NCI-H1092 (cell line): ENCODE data around the gene HOXD12.

ENCODE experiments used
- DNase-seq: peaks from one replicate; lab custom pipeline; 2025; lab: John Stamatoyannopoulos, UW

HOXD12 gene

GRCh38 chr2:176081376-176081836 lies 18.2 kb upstream of the HOXD12 start:
- no peak for DNase-seq

DNA sequence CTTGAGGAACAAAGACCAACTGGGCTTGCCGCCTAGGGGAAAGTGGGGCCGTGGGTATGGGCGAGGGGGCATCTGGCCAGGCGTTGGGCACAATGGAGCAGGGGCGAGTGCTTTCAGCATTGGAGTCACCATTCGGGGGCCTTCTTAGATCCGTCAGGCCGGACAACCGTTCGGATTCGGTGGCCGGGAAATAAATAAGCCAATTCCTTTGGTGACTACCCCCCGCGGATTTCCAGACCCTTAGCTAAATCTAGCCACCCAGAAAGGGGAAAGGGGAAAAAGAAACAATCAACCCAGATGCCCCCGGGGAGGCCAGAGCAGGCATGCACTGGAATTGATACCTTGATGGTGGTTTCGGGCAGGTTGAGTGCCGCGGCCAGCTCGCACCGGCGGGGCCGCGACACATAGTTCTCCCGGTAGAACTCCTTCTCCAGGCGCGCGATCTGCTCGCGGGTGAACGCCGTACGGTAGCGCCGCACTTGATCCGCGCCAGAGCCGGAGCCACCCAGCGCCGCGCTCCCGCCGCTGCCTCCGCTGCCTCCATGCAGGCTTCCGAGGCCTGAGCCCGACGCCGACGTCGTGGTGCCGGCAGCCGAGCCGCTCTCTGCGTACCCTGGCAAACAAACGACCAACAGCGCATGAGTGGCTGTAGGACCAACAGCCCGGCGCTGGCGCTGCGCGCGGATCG lies 17.6 kb upstream of the HOXD12 start:
- DNase-seq = no peak

DNA sequence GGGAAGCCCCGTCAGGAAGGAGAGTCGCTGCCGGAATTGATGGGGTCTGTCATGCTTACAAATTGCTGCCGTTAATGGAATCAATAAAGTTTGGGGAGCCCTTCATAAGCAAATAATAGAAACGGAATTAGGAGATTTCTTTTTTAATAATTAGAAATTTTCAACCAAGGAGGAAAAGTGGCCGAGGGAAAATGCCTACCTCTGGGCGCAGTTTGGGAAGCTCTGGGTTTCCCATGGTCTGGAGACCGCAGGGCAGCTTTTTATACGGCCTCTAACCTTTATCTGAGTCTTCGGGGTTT lies 17.1 kb upstream of the HOXD12 start:
- DNase-seq = no peak

GRCh38 chr2:176082824-176083751 lies 16.5 kb upstream of the HOXD12 start:
- peak; percentile 28 for DNase-seq

DNA sequence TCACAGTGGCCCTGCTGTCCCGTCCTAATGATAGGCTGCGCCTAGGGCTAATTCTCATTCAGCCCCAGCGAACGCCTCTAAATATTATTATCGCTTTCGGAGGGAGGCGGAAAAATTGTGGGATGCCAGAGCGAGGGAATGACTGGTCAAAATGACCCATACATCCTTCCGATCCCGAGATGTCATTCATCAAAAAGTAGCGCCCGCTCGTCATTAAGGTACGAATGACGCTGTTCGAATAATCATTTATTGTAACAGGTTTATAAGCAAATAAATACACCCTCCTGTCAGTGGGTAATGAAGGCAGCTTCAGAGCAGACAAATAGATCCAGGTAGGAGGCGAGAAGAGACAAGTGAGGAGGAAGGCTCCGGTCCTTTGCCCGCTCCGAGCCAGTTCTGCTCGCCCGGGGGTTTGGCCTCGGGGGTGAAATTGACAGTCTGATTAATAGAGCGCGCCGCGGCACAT lies 15.8 kb upstream of the HOXD12 start, which contains the start of gene EVX2:
Gene EVX2 (minus strand): TSS at position 167 of the 466 bp plus-strand sequence. CDS start 186 bp downstream, outside the sequence.
- DNase-seq = no peak

DNA sequence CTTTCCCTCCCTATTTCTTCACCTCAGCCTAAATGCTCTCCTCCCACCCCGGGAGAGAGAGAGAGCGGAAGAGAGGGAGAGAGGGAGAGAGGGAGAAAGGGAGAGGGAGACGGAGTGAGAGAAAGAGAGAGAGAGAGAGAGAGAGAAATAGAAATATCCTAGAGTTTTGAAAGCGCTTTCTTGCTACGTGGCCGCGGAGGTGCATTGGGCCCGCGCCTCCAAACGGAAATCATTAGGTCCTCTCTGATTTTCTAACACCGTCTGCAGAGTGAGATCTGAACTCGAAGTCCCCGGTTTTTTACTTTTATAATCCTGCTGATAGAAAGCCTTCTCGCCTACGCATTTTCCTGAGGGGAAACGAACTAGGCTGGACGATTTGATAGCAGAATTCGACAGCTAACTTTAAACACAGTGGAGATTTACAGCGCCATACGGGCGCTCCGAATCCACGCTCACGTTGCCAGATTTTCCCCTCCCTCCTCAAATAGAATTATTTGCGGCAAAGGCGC lies 14.9 kb upstream of the HOXD12 start:
- no peak for DNase-seq

GRCh38 chr2:176085120-176085788 lies 14.3 kb upstream of the HOXD12 start:
- DNase-seq = no peak

DNA sequence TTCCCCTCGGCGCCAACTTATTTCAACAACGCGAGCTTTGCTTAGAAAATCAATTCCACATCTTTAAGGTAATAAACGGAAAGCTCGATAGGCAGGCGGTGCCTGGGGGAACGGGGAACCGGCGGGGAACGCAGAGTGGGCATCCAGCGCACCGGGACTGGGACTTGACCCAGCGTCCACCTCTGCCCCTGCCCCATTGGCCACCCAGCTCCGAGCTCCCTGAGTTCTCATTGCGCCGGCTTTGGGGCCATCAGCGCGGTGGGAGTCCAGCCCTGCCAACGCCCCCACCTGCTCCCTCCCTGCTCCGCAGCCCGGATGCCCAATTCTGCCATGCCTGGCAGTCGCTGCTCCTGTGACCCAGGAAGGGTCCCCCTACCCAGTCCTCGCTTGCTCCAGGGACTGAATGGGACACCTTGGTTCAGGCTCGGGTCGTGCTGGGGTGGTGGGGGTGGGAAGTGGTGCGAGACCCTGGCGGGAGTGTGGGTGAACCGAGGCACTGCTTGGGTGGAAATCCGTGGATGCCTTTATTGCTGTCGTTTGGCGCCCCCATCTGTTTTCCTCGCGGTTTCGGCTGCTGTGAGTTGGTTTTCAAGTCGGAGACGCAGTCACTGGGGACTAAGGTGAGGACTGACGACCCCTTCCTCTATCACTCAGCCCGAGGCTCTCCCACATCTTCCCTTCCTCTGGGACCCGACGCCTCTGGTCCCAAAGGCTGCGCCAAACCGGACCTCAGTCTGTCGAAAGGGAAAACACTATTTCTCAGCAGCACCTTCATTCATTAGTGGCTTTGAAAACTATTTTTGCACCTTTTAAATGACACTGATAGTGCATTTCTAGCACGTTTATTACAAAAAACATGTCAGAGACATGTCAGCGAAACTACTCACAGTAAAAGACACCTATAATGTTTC lies 13.5 kb upstream of the HOXD12 start:
- DNase-seq = peak; percentile 31

DNA sequence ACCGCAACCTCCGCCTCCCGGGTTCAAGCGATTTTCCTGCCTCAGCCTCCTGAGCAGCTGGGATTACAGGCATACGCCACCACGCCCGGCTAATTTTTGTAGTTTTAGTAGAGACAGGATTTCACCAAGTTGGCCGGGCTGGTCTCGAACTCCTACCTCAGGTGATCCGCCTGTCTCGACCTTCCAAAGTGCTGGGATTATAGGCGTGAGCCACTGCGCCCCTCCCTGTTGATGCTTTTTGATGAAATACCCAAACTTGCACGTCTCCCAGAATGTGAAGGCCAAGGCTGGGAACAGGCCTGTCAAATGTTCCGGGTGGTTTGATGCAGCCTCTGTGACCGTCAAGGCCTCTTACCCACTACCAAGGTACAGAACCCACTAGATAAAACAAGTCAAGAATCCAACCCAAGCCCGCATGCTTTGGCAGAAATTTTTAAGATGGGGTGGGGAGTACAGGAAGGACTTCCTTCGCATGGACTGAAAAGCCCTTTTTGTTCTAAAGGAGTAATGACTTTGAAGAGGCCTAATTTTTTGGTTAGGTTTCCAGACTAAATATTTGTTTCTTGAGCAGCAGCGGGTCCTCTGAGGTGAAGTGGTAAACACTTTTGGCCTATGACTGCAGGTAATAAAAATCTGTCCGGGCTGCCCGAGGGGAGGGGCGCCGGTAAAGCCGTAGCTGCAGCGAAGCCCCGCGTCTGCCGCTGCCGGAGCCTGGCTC lies 12.1 kb upstream of the HOXD12 start:
- DNase-seq = no peak

DNA sequence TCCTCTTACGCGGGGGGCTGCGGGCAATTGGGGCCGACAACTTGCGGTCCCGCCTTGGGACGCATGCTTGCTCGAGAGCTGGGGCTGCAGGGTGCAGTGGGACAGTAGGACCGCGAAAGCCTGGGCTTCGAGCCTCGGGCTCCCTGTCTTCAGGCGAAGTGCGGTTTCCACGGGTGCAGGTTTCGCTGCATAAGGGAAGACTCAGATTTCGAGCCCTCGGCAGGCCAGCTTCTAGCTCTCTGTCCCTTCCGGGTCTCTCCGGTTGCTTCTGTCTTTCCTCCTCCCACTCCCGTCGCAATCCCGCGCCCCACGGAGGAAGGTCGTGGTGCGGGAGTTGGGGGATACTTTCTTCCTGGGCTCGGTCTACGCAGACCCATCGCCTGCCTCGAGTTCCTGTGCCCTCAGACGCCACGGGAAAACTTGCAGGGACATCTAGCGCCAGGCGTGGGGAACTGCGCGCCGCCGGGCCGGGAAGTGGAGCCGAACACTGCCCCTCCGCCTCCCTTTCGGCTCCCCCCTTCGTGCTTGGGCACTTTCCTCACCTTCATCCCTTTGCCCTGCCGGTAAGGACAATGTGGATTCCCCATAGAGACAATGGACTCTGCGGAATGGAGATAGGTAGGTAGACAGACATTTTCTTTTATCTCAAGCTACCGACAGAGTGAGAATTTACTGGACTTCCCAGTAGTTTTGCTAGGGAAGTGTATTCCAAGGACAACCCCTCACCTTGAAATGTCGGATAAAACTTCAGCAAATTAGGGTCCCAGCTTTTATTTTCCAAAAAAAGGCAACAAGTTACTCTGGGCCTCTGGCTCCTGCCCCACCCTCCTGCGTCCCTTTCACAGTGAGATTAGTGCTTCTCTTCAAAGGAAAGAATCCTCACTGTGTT lies 11.3 kb upstream of the HOXD12 start:
- DNase-seq = peak; percentile 26

DNA sequence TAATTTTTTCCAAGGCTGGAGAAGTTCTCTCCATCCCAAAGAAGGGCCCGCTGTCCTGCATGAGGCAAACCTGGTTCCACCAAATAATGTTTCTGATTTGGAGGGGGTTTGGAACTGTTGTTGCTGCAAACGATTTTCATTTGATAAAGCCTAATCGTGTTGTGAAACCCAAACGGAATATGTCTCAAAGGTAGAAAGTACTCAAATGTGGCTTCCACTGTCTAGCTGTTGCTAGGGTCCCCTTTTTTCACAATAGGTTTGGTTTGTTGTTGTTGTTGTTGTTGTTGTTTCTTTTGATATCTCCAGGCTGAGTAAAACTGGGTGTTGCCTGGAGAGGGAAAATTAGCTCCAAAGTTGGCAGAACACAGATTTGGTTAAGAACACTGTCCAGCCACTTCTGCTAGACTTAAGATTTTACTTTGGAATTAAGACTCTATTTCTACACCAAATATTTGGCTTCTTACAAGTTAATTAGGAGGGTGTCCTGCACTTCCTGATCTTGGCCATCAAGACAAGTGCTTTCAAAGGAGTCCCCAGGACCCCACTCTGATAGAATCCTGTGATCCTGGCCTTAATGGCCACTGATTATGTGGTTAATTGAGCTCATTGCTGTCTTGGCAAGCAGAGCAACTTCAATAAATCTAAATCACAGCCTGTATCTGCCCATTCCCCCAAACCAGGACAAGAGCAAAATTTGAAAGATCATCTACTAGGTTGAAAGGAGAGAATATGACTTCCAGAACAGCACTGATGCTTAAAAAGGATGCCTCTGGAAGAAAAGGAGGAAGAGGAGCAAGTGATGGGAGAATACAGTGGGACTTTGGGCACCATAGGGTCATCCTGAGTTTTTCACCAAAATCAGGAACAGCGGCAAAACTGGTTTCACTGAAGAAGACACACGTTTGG lies 10.4 kb upstream of the HOXD12 start:
- DNase-seq = no peak

DNA sequence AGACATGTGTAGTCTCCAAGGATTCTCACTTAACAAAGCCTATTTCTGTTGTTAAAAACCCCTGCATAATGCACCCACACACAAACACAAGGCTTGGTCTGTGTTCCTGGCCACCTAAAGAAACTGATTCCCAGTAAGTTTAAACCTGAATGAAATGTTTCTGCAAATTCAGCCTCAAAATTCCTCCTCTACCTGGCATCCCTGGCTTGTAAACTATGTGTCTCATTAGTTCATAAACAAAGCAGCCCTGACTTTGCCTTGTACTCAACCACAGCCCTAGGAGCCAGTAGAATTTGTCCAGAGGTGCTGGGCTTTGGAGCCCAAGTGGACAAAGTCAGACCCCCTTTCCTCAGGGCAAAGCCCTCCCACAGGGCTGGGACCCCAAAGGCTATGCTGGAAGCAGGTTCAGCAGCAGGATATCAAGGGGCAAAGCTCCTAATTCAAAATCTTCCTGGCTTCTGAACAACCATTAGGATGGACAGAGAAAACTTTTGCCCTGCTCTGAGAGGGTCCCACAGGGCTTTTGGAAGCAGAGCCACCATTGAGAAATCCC lies 9.7 kb upstream of the HOXD12 start:
- DNase-seq = no peak

GRCh38 chr2:176090862-176091261 lies 8.7 kb upstream of the HOXD12 start:
- no peak for DNase-seq

GRCh38 chr2:176091329-176092258 lies 8.0 kb upstream of the HOXD12 start:
- DNase-seq = no peak

DNA sequence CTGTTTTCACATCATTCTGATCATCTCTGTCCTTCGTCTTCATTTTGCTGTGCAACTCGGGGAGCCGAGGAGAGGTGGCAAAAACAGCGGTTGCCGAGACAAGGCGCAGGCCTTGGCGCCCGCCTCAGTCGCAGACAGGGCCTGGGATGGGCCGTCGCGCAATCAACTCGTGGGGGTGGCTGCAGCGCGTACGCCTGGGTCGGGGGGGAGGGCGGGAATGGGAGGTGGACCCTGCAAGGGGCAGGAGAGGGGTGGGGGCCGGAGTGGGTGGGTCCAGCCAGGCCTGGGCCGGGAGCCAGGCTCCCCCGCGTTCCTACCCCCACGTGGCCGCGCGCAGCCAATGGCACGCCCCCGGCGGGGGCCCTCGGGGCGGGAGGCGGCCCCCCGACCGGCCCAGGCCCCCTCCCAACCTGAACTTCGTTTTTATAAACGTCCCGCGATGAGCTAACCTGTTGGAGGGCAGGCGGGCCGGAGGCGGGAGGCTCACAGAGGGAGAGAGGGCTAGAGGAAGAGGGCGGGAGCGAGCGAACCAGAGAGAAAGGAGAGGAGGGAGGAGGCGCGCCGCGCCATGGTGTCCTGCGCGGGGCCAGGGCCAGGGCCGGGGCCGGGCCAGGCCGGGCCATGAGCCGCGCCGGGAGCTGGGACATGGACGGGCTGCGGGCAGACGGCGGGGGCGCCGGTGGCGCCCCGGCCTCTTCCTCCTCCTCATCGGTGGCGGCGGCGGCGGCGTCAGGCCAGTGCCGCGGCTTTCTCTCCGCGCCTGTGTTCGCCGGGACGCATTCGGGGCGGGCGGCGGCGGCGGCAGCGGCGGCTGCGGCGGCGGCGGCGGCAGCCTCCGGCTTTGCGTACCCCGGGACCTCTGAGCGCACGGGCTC lies 7.1 kb upstream of the HOXD12 start, which contains the start of gene HOXD13:
Gene HOXD13 (plus strand): TSS at position 452 of the 875 bp plus-strand sequence. CDS start 170 bp downstream, at position 622.
- DNase-seq = no peak
